SK-N-MC (cell line): ENCODE data around the gene UQCC5.

Source experiments
- DNase-seq: peaks from one replicate; pipeline ENCODE4 v3.0.0-alpha.2; 2011; ENCODE audit warnings: low read depth, low spot score
- H3K27ac ChIP-seq: fragments of 200-600 bp; sonication (generic); 2 replicates; pipeline ENCODE4 v1.5.1; 2016; ENCODE audit warnings: mixed run types
- H3K36me3 ChIP-seq: fragments of 200-600 bp; sonication (generic); 2 replicates; pipeline ENCODE4 v1.6.1; 2017; ENCODE audit warnings: antibody characterized with exemption, low read length, mixed read lengths; ENCODE audit not compliant: insufficient read depth
- H3K4me3 ChIP-seq: fragments of 200-600 bp; sonication (generic); 2 replicates; pipeline ENCODE4 v1.5.1; 2016
- H3K9ac ChIP-seq: fragments of 200-600 bp; sonication (generic); 2 replicates; pipeline ENCODE4 v1.8.0; 2017; ENCODE audit warnings: mixed run types, mixed read lengths; ENCODE audit not compliant: insufficient read length
- H3K9me3 ChIP-seq: fragments of 200-600 bp; sonication (generic); 2 replicates; pipeline ENCODE4 v1.6.1; 2017; ENCODE audit warnings: low read depth, mild to moderate bottlenecking, antibody characterized with exemption, low read length, moderate library complexity, mixed read lengths
- EZH2 ChIP-seq: fragments of 200-600 bp; sonication (generic); IDR thresholded peaks from one replicate; pipeline ENCODE4 v1.6.1; 2017; ENCODE audit warnings: antibody characterized with exemption
- FOXP2 ChIP-seq: optimal IDR thresholded peaks from 2 replicates; pipeline ENCODE3; 2011; ENCODE audit warnings: mild to moderate bottlenecking, moderate library complexity; ENCODE audit not compliant: insufficient read depth; ENCODE audit errors: extremely low read length, control extremely low read depth
- POLR2AphosphoS5 ChIP-seq: IDR thresholded peaks from 2 replicates; pipeline ENCODE4 v1.6.1; 2012; ENCODE audit warnings: mild to moderate bottlenecking, low read depth, low read length, borderline replicate concordance

Gene UQCC5

GRCh38 chr3:52547143-52547542 is 10.7 kb downstream of the UQCC5 start:
- no peak overlapping the region for H3K4me3 ChIP-seq
- H3K27ac ChIP-seq: no peak overlapping the region
- TF ChIP-seq EZH2 (no peak), POLR2AphosphoS5 (no peak)
- H3K9me3 ChIP-seq: no peaks in the 10 kb centered on the region
- DNase-seq: no peak
- H3K36me3 ChIP-seq: peaks cover 28% of the 10 kb centered on the region
- no peak overlapping the region for H3K9ac ChIP-seq

GRCh38 chr3:52551118-52551517 is 14.7 kb downstream of the UQCC5 start:
- H3K9ac ChIP-seq: no peak overlapping the region
- H3K4me3 ChIP-seq: no peak overlapping the region
- peaks cover 48% of the 10 kb centered on the region for H3K36me3 ChIP-seq
- DNase-seq: no peak
- TF ChIP-seq EZH2: no peak
- TF ChIP-seq FOXP2: no peak
- TF ChIP-seq POLR2AphosphoS5: no peak
- no peak overlapping the region for H3K27ac ChIP-seq
- no peaks in the 10 kb centered on the region for H3K9me3 ChIP-seq

GRCh38 chr3:52552089-52552488 is 15.7 kb downstream of the UQCC5 start:
- Histone ChIP-seq H3K4me3 (no peak overlapping the region), H3K9ac (no peak overlapping the region), H3K36me3 (peaks cover 42% of the 10 kb centered on the region), H3K9me3 (no peaks in the 10 kb centered on the region), H3K27ac (no peak overlapping the region)
- no peak for TF ChIP-seq POLR2AphosphoS5
- TF ChIP-seq EZH2: no peak
- TF ChIP-seq FOXP2: no peak
- DNase-seq: no peak

DNA sequence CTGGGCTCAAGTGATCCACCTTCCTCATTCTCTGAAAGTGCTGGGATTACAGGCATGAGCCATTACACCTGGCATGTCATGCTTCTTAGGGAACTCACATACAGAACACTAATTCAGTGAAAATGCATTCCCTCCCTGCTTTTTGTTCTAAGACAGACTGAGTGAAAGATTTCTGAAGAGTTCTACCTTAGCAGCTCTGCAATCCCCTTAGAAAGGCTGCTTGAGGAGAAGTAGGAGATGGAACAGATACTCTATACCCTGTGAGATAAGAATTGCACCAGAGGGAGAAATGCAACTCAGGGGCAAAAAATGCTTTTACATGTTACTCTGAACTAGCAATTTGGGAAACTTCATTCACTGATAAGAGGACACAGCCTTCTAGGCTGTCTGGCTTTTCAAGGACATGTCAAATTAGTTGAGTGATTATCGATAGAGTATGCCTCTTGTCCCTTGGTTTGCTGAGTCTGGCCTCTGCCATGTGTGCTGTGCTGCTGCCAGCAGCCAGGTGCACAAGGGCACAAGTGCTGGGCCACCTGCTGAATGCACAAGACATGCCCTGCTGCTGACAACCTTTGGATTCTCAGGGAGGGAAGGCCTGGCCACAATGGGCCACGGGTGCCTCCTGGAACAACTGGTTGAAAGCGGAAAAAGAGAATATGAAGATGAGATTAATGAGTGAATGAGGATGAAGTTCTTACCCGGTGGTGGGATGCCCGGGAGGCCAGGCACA is 17.8 kb downstream of the UQCC5 start:
- H3K9ac ChIP-seq: no peak overlapping the region
- no peak for TF ChIP-seq FOXP2
- TF ChIP-seq EZH2: no peak
- TF ChIP-seq POLR2AphosphoS5: no peak
- H3K4me3 ChIP-seq: no peak overlapping the region
- DNase-seq: no peak
- peaks cover 47% of the 10 kb centered on the region; the same call in 1 of the 2 replicates for H3K36me3 ChIP-seq
- H3K9me3 ChIP-seq: no peaks in the 10 kb centered on the region
- no peak overlapping the region for H3K27ac ChIP-seq

DNA sequence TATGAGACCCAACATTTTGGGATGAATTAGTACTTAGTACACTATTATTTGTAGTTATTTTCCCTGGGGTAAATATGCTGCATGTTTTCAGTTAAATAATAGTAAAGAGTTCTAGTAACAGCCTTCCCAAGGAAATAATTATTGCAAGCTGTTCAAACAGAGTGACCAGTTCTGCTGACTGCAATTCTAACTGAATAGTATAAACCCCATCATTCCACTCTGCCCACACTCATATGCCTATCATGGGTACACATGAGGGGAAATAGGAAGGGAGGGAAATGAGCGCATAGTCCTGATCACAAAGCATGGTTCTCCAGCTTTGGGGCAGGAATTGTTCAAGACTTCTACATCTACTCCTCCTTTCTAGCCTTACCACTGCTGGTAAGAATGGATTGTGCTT is 18.7 kb downstream of the UQCC5 start:
- no peaks in the 10 kb centered on the region for H3K9me3 ChIP-seq
- peaks cover 52% of the 10 kb centered on the region; the same call in 1 of the 2 replicates for H3K36me3 ChIP-seq
- no peak for TF ChIP-seq FOXP2
- TF ChIP-seq POLR2AphosphoS5: no peak
- TF ChIP-seq EZH2: no peak
- H3K27ac ChIP-seq: no peak overlapping the region
- no peak overlapping the region for H3K4me3 ChIP-seq
- H3K9ac ChIP-seq: no peak overlapping the region
- no peak for DNase-seq

DNA sequence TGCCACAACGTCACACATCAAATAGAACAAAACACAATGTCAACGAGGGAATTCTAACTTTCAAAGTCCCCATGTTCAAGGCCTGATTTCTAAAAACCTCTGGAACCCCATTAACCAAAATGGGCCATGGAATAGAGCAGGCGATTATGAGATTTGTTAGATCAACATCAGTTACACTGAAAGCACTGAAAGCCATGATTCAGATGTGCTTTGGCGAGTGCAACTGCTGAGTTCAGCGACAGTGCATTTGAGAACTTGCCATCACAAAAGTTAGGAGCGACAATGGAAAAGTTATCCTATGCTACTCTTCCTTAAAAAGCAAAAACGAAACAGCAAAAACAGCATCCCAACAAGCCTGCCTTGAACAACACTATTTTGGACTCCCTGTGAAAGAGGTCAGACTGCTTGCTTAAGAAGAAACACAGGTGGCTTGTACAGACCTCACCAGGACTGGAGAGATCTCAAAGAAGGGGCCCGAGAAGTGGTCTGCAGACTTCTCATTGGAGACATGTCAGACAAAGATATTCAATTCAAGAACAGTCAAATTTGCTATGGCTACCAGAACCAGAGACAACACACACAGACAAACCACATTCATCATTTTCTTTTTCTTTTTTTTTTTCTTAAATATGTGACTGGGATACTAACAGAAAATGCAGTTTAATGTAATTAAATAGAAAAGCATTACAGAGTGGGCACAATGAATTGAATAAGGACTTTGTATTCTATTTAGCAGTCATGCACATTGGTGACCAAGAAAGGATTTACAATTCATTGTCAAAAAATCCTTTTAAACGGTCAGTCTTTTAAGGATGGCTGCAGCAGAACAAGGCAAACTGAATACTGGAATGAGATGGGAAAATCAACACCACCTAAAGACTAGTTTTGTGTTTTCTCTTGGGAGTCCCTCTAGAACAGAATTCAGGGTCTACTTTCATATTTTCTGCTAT is 20.9 kb downstream of the UQCC5 start:
- Histone ChIP-seq H3K36me3 (peaks cover 59% of the 10 kb centered on the region; the same call in 1 of the 2 replicates), H3K27ac (no peak overlapping the region), H3K9ac (no peak overlapping the region), H3K4me3 (no peak overlapping the region), H3K9me3 (no peaks in the 10 kb centered on the region)
- no peak for TF ChIP-seq POLR2AphosphoS5
- no peak for TF ChIP-seq EZH2
- TF ChIP-seq FOXP2: no peak
- no peak for DNase-seq

GRCh38 chr3:52558436-52558835 is 22.0 kb downstream of the UQCC5 start:
- Histone ChIP-seq H3K4me3 (no peak overlapping the region), H3K27ac (no peak overlapping the region), H3K36me3 (peaks cover 58% of the 10 kb centered on the region; the same call in 1 of the 2 replicates), H3K9ac (no peak overlapping the region), H3K9me3 (no peaks in the 10 kb centered on the region)
- TF ChIP-seq EZH2: no peak
- DNase-seq: no peak

DNA sequence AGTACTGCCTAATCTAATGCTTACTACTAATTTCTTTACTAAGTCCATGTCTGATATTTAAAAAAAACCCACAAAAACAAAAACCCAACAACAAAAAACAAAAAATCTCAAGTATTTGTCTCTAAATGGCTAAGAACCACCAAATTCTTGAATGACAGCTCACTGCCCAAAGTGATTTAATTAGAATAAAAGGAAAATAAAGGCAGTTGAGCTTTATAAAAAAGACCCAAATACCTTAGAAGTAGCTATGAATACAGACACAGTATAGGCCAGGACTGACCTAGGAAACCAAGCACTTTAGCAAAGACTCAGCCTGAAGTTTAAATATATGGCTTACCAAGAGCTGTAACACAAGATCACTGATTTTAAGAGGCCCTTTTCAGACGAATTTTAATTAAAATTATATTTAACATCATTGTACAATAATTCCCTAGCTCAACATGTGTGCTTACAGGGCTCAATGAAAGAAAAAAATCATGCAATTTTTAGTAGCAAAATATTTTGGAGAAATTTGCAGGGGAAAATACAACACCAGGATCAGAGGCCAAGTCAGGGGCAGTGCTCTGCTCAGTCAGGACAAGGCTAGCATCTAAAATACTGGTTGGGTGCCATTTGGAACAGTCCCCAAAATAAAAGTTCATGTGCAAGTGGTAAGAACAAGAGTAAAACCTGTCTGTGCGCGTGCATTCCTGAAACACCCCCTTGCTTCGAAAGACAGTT is 24.8 kb downstream of the UQCC5 start:
- Histone ChIP-seq H3K4me3 (no peak overlapping the region), H3K9me3 (no peaks in the 10 kb centered on the region), H3K27ac (no peak overlapping the region), H3K9ac (no peak overlapping the region), H3K36me3 (peaks cover 43% of the 10 kb centered on the region; the same call in 1 of the 2 replicates)
- DNase-seq: no peak
- TF ChIP-seq EZH2: no peak
- TF ChIP-seq FOXP2: no peak
- no peak for TF ChIP-seq POLR2AphosphoS5
